Breast epithelium (tissue), 4 donors: ENCODE measurements around the gene NAXE. TPM values are rescaled to one million over a fixed set of nuclear protein-coding genes. Genes with fewer than 3 reads are reported as not detected.

Source experiments
- DNase-seq, 2 donors: peaks; one replicate each; pipeline ENCODE4 v3.0.0-alpha.2; 2019; ENCODE audit warnings: low spot score in 2 of 2
- H3K27ac ChIP-seq, 2 donors: fragments of 200-600 bp; sonication (generic) in 1 of 2; one replicate each; pipeline ENCODE4 v1.5.1; 2016 to 2019; ENCODE audit warnings: mild to moderate bottlenecking in 1 of 2
- H3K27me3 ChIP-seq, 2 donors: fragments of 200-600 bp; sonication (generic) in 1 of 2; one replicate each; pipeline versions ENCODE4 v1.5.1 to v1.6.0; 2017 to 2019; ENCODE audit warnings: control low read depth in 1 of 2, mild to moderate bottlenecking in 1 of 2
- H3K36me3 ChIP-seq: fragments of 200-600 bp; one replicate; pipeline ENCODE4 v1.5.1; 2019
- H3K4me1 ChIP-seq, 2 donors: fragments of 200-600 bp; sonication (generic); one replicate each; pipeline ENCODE4 v1.5.1; 2016 to 2019; ENCODE audit warnings: control low read depth in 1 of 2
- H3K4me3 ChIP-seq, 3 donors: fragments of 200-600 bp; sonication (generic); 1 replicate in 2 of 3; 2 replicates in 1 of 3; pipeline ENCODE4 v1.5.1; 2016 to 2019; ENCODE audit warnings: mild to moderate bottlenecking in 3 of 3, moderate library complexity in 2 of 3
- H3K9me3 ChIP-seq, 2 donors: fragments of 200-600 bp; sonication (generic) in 1 of 2; one replicate each; pipeline ENCODE4 v1.5.1; 2016 to 2019; ENCODE audit warnings: control low read depth in 1 of 2
- CTCF ChIP-seq, 3 donors: fragments of 450-650 bp; IDR thresholded peaks; one replicate each; pipeline ENCODE4 v1.5.1; 2016 to 2017; ENCODE audit warnings: antibody characterized with exemption in 3 of 3, mild to moderate bottlenecking in 3 of 3, moderate library complexity in 3 of 3
- POLR2A ChIP-seq: fragments of 450-650 bp; IDR thresholded peaks from one replicate; pipeline ENCODE4 v1.6.1; 2016; ENCODE audit warnings: antibody characterized with exemption, mild to moderate bottlenecking, moderate library complexity
- POLR2AphosphoS5 ChIP-seq, 3 donors: sonication (generic); formaldehyde crosslinking; IDR thresholded peaks; one replicate each; pipeline ENCODE4 v1.6.1; 2017; ENCODE audit warnings: antibody characterized with exemption in 3 of 3
- intact Hi-C: fragments of 100-400 bp; cut with DNase I; formaldehyde crosslinking; loops from one replicate; pipeline ENCODE4 v1.15.1; 2023; ENCODE audit warnings: low total_unique reads
- total RNA-seq, 3 donors: library from RNA; depleted of rRNA; stranded (reverse); fragments of >200 nt; gene quantifications; one replicate each; pipeline ENCODE4 v1.1.0, GENCODE V29; 2016

NAXE gene
- total RNA-seq, 3 donors from 2014 or later = 70.4 to 90.5 (median 75.5) TPM

GRCh38 chr1:156593661-156593989, 2.0 kb downstream of the NAXE start:
- Histone ChIP-seq H3K27ac (no peak overlapping the region), H3K9me3 (no peaks in the 10 kb centered on the region)
- no peak for TF ChIP-seq POLR2A
- TF ChIP-seq POLR2AphosphoS5 (IDR thresholded peaks at IDR 0.05) = no peak
- no peak for TF ChIP-seq CTCF (IDR thresholded peaks at IDR 0.05)

GRCh38 chr1:156594190-156594589, 2.6 kb downstream of the NAXE start:
- TF ChIP-seq CTCF (IDR thresholded peaks at IDR 0.05) = no peak
- no peak for TF ChIP-seq POLR2AphosphoS5 (IDR thresholded peaks at IDR 0.05)
- TF ChIP-seq POLR2A = no peak
- intact Hi-C loops = loop anchor here (5.0 kb wide), 1 partner anchor 677 kb away; no protein-coding TSS in a partner anchor
- Histone ChIP-seq H3K4me3 (no peak overlapping the region), H3K9me3 (no peaks in the 10 kb centered on the region), H3K27ac (no peak overlapping the region), H3K36me3 (no peaks in the 10 kb centered on the region), H3K27me3 (no peaks in the 10 kb centered on the region), H3K4me1 (peaks cover 0 to 7% of the 10 kb centered on the region in 2 donors)
- DNase-seq = no peak

More at GRCh38 chr1:156593661-156593989, 2.0 kb downstream of the NAXE start:
- H3K36me3 ChIP-seq = no peaks in the 10 kb centered on the region
- H3K4me3 ChIP-seq = no peak overlapping the region
- peaks cover 0 to 7% of the 10 kb centered on the region in 2 donors for H3K4me1 ChIP-seq
- DNase-seq = no peak
- intact Hi-C loops = loop anchor here (5.0 kb wide), 1 partner anchor 676 kb away; no protein-coding TSS in a partner anchor
- H3K27me3 ChIP-seq = no peaks in the 10 kb centered on the region

- no peak for DNase-seq
- no peaks in the 10 kb centered on the region for H3K9me3 ChIP-seq
- H3K4me1 ChIP-seq = peaks cover 0 to 7% of the 10 kb centered on the region in 2 donors
- intact Hi-C loops = no loop called here
- TF ChIP-seq CTCF (IDR thresholded peaks at IDR 0.05) (no peak), POLR2A (no peak), POLR2AphosphoS5 (IDR thresholded peaks at IDR 0.05) (no peak)
- H3K27me3 ChIP-seq = no peaks in the 10 kb centered on the region
- H3K4me3 ChIP-seq = no peak overlapping the region
- H3K36me3 ChIP-seq = no peaks in the 10 kb centered on the region
- no peak overlapping the region for H3K27ac ChIP-seq
Observed at GRCh38 chr1:156595016-156595415, 3.4 kb downstream of the NAXE start.

- no peaks in the 10 kb centered on the region for H3K36me3 ChIP-seq
- DNase-seq = no peak
- no peak overlapping the region for H3K27ac ChIP-seq
- H3K4me3 ChIP-seq = no peak overlapping the region
- no peaks in the 10 kb centered on the region for H3K27me3 ChIP-seq
- no peaks in the 10 kb centered on the region for H3K9me3 ChIP-seq
- intact Hi-C loops = no loop called here
- H3K4me1 ChIP-seq = peaks cover 6 to 7% of the 10 kb centered on the region in 2 donors
- no peak for TF ChIP-seq CTCF (IDR thresholded peaks at IDR 0.05)
- TF ChIP-seq POLR2AphosphoS5 (IDR thresholded peaks at IDR 0.05) = no peak
- TF ChIP-seq POLR2A = no peak
Observed at GRCh38 chr1:156596426-156596825, 4.8 kb downstream of the NAXE start.

GRCh38 chr1:156598125-156598524, 6.5 kb downstream of the NAXE start:
- no peak for TF ChIP-seq POLR2A
- TF ChIP-seq CTCF (IDR thresholded peaks at IDR 0.05) = no peak
- TF ChIP-seq POLR2AphosphoS5 (IDR thresholded peaks at IDR 0.05) = no peak
- H3K9me3 ChIP-seq = no peaks in the 10 kb centered on the region
- intact Hi-C loops = no loop called here
- H3K27ac ChIP-seq = no peak overlapping the region
- H3K4me3 ChIP-seq = no peak overlapping the region
- no peak for DNase-seq
- no peaks in the 10 kb centered on the region for H3K36me3 ChIP-seq
- no peaks in the 10 kb centered on the region for H3K27me3 ChIP-seq
- peaks cover 0 to 6% of the 10 kb centered on the region in 2 donors for H3K4me1 ChIP-seq
